VCaP (cell line): ENCODE data around the gene C19orf67.

Experiments
- H3K27ac ChIP-seq: fragments of 450-650 bp; 2 replicates; pipeline ENCODE4 v1.5.1; 2017
- TF ChIP-seq, protein P1 (sequence below): fragments of 450-650 bp; conservative IDR thresholded peaks from 2 replicates; pipeline ENCODE4 v1.5.1; 2017; ENCODE audit warnings: mild to moderate bottlenecking, moderate library complexity

The C19orf67 gene

DNA sequence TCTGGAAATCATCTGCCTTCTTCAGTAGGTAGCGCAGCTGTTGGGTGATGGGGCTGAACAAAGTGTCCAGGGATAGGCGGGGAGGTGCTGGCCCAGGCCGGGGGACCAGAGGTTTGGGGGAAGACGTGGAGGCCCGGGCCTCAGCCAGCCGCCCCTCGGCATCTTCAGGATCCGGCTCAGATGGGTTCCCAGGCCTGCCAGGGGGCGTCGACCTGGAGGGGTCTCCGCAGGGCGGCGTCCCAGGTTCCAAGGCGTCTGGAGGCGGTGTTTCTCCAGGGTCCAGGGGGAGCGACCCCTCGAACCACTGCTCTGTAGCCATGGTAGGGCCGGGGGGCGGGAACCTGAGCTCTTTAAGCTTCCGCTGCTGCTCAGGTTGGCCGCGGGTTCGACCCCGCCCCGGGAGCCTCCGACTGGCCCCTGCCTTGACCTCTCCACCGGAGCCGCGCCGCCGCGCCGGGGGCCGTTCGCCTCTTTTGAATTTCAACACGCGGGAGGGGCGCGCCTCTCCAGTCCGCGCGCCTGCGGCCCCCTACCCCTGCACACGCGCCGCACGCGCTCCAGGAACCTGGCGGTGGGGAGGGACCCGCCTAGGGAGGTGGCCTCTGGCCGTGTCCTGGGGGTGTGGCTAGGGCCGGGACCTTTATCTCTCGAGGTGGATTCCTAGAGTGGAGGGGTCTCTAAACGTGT, at the start of gene C19orf67:
C19orf67 (minus strand) TSS at position 475 of the 687 bp plus-strand sequence; CDS start at position 319, 156 bp downstream.
- TF ChIP-seq, protein P1, sequence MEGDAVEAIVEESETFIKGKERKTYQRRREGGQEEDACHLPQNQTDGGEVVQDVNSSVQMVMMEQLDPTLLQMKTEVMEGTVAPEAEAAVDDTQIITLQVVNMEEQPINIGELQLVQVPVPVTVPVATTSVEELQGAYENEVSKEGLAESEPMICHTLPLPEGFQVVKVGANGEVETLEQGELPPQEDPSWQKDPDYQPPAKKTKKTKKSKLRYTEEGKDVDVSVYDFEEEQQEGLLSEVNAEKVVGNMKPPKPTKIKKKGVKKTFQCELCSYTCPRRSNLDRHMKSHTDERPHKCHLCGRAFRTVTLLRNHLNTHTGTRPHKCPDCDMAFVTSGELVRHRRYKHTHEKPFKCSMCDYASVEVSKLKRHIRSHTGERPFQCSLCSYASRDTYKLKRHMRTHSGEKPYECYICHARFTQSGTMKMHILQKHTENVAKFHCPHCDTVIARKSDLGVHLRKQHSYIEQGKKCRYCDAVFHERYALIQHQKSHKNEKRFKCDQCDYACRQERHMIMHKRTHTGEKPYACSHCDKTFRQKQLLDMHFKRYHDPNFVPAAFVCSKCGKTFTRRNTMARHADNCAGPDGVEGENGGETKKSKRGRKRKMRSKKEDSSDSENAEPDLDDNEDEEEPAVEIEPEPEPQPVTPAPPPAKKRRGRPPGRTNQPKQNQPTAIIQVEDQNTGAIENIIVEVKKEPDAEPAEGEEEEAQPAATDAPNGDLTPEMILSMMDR = no peak
- no peak within 1 kb of the TSS for H3K27ac ChIP-seq

DNA sequence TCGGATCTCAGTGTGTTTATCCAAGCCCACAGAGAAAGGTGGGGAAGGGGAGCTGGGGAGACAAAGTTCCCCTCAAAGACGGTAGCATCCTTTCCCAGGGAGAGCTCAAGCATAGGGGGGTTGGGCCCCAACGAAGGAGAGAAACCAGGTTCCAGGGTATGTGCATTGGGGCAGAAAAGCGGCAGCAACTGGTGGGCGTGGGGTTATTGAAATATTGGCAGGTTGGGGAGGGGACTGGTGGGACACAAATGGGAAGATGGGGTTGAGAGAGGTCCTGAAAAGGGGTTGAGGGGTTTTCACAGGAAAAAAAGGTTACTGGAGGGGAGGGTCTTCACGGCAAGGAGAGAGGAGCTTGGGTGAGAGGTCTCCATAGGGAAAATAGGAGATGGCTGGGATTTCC, 49.8 kb upstream of the C19orf67 start:
- H3K27ac ChIP-seq = peak overlapping the region; percentile 58; the same call in 1 of the 2 replicates
- TF ChIP-seq, protein P1 = no peak

DNA sequence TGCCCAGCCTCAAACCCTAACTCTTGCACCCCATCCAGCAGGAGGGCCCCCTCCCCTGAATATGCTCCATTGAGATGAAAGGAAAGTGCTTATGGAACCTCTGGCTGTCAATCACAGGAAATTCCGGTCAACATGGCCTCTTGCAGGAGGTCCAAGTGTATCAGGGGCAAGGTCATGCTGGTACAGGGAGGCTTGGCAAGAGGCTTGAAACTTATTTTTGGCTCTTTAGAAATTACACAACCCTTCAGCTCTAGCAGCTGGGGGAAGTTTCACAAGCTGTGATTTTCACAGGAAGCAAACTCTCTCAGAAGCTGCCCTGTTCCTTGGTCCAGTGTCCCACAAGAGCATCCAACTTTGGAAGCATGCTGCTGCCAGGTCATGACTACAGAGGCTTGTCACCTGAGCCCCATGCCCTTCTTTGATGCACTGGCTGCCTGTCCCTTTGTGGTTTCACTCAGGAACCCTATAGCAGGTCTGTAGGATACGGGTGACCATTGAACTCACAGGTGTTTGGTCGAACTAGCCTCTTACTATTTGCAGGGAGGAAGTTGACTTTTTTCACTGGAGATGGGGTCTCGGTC, 42.4 kb upstream of the C19orf67 start:
- H3K27ac ChIP-seq = no peak overlapping the region
- TF ChIP-seq, protein P1 = no peak

DNA sequence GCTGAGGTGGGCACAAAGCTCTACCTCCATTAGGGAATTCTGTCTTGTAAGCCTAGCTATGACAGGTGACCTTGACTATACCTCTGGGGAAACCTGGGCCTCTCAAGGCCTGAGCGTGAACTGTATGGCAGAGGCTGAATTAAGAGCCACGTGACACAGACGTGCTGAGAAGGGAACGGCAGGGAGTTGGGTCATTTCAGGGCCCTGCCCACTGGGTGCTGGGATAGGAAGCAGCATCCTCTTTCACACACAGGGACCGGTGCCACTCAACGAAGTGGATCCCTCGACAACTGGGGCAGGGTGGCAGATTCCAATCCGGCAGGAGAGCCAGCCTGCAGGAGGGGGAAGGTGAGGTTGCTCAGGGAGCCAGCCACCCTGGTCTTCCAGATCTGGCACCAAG, 41.6 kb upstream of the C19orf67 start:
- TF ChIP-seq, protein P1 = no peak
- no peak overlapping the region for H3K27ac ChIP-seq

DNA sequence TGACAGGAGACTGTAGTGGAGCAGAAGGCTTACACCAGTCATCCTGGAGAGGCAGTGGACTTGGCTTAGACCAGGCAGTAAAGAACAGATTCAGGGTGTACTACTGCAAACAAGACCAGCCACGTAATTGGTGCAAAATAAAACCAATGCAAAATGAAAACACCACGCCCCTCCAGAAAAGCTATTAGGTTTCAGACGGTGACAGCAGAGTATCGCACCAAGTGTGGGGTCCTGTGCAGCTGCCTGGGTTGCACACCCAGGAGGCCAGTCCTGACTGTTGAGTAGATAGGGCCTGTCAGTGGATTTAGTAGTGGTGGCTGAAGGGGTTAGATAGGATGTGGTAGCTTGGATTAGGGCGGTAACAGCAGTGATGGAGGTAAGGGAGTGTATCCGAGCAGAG, 37.3 kb upstream of the C19orf67 start:
- no peak overlapping the region for H3K27ac ChIP-seq
- TF ChIP-seq, protein P1 = no peak

DNA sequence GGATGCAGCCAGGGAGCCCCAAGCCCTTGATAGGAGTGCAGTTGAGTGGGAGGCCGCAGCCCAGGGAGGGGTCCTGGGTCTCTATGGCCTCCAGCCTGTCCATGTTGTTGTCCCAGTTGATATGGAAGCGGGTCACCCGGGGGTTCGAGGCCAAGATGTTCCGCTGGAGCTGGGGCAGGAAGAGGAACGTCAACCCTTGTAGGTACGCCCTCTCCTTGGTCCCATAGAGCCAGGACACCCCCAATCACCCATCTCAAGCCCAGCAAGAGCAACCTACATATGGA, 34.9 kb upstream of the C19orf67 start:
- TF ChIP-seq, protein P1 = no peak
- H3K27ac ChIP-seq = peak overlapping the region; percentile 91

DNA sequence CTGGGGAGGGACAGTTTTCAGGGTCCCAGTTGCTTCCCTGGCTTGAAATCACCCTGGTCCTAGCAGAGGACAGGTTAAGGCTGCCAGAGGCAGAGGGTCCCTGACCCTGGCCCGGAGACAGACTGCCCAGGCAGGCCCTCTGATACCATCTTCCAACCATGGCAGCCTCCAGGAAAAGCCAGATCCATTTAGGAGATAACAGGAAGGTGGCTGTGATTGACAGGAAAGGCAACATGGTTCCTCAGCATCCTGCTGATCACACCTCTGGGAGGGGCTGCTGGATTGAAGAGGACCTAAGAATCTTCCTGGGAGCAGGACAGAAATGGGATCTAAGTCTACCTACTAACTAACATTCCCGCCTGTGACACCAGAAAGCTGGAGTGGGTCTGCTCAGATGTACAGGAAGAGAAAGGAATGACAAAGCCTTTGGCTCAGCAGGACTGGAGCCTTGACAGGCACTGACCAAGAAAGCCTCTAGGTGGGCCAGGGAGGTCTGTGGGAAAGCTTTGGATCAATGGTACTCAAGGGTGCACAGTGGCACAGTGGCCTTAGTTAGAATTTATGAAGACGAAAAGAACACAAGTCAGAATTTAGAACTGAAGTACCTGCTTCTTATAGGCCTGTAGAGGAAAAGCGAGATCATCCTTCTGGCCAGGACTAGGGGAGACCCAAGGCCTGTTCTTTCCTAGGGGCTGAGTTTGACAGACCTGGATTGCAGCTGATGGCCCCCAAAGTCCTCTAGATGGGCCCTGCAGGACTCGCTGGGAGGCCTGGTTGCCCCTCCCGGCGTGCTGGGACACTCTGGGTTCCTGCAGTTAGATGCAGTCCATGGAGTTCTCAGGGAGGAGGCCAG, 34.3 kb upstream of the C19orf67 start:
- H3K27ac ChIP-seq = peak overlapping the region; percentile 91
- TF ChIP-seq, protein P1 = no peak
